ENCODE data around the gene LAIR1.

DNA sequence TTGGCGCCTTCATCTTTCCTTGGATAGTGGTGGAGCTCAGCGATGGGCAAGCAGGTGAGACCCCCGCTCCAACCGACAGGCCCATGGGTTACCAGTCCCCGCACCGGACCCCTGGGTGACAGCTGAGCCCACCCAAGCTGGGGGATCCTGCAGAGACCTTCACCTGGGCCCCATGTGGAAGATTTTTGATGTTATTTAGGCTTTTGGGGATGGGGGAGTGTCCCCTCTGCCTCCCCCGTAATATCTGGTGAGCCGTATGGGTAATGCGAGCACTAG, 46.8 kb downstream of the LAIR1 start:
- TF ChIP-seq, protein P1, sequence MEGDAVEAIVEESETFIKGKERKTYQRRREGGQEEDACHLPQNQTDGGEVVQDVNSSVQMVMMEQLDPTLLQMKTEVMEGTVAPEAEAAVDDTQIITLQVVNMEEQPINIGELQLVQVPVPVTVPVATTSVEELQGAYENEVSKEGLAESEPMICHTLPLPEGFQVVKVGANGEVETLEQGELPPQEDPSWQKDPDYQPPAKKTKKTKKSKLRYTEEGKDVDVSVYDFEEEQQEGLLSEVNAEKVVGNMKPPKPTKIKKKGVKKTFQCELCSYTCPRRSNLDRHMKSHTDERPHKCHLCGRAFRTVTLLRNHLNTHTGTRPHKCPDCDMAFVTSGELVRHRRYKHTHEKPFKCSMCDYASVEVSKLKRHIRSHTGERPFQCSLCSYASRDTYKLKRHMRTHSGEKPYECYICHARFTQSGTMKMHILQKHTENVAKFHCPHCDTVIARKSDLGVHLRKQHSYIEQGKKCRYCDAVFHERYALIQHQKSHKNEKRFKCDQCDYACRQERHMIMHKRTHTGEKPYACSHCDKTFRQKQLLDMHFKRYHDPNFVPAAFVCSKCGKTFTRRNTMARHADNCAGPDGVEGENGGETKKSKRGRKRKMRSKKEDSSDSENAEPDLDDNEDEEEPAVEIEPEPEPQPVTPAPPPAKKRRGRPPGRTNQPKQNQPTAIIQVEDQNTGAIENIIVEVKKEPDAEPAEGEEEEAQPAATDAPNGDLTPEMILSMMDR (IDR thresholded peaks at IDR 0.05) = no peak
- no peak for TF ChIP-seq POLR2A (IDR thresholded peaks at IDR 0.05)
